Lung (tissue), 16 donors: Measurements from ENCODE around the gene ULK3. TPM values are rescaled to one million over a fixed set of nuclear protein-coding genes. Genes with fewer than 3 reads are reported as not detected.

Source experiments
- ATAC-seq: fragments of 200-7000 bp; cut with Tn5 transposase; one replicate; pipeline ENCODE4 v1.9.1; 2020; ENCODE audit warnings: moderate number of reproducible peaks; ENCODE audit not compliant: insufficient read depth, low FRiP score
- DNase-seq, 3 donors: peaks; one replicate each; pipeline ENCODE4 v3.0.0-alpha.2; 2013 to 2017
- H3K27ac ChIP-seq, 2 donors: one replicate each; pipeline ENCODE4 v1.5.1; 2013; ENCODE audit warnings: mild to moderate bottlenecking in 2 of 2, moderate library complexity in 2 of 2, control low read depth in 1 of 2, inconsistent platforms in 1 of 2, low read depth in 1 of 2, low read length in 1 of 2
- H3K27me3 ChIP-seq, 3 donors: one replicate each; pipeline ENCODE4 v1.5.1; 2013; ENCODE audit warnings: low read length in 2 of 3; ENCODE audit not compliant: control insufficient read depth in 3 of 3, insufficient read depth in 3 of 3
- H3K36me3 ChIP-seq, 4 donors: one replicate each; pipeline ENCODE4 v1.5.1; 2013; ENCODE audit warnings: low read length in 4 of 4, mild to moderate bottlenecking in 1 of 4, moderate library complexity in 1 of 4; ENCODE audit not compliant: control insufficient read depth in 4 of 4, insufficient read depth in 4 of 4
- H3K4me1 ChIP-seq, 5 donors: one replicate each; pipeline ENCODE4 v1.5.1; 2013; ENCODE audit warnings: low read length in 5 of 5, mild to moderate bottlenecking in 2 of 5, moderate library complexity in 1 of 5; ENCODE audit not compliant: control insufficient read depth in 5 of 5, insufficient read depth in 5 of 5
- H3K4me3 ChIP-seq: one replicate; pipeline ENCODE4 v1.5.1; 2013; ENCODE audit warnings: mild to moderate bottlenecking, control low read depth, moderate library complexity
- H3K9ac ChIP-seq, 2 donors: one replicate each; pipeline ENCODE4 v1.5.1; 2013; ENCODE audit warnings: low read length in 2 of 2, control low read depth in 1 of 2; ENCODE audit not compliant: insufficient read depth in 1 of 2
- H3K9me3 ChIP-seq, 4 donors: one replicate each; pipeline ENCODE4 v1.5.1; 2013; ENCODE audit warnings: low read length in 3 of 4, mild to moderate bottlenecking in 1 of 4, moderate library complexity in 1 of 4; ENCODE audit not compliant: control insufficient read depth in 4 of 4, insufficient read depth in 3 of 4
- WGBS, 2 donors: extraction: QIAGEN DNeasy Blood & Tissue Kit; methylation state at CpG; one replicate each; pipeline ENCODE4 v1.1.7; 2013; 5-methylcytosine and 5-hydroxymethylcytosine counted together
- long read RNA-seq, 5 donors: transcript quantifications; one replicate each; lab custom pipeline, GENCODE V29; 2026
- polyA plus RNA-seq, 2 donors: library from polyadenylated mRNA; stranded (reverse); fragments of 200-250 nt; gene quantifications; one replicate each; pipeline ENCODE4 v1.2.1, GENCODE V29; 2013
- total RNA-seq, 2 donors: library from RNA; depleted of rRNA in 1 of 2; stranded (reverse); fragments of >200 nt in 1 of 2; gene quantifications; one replicate each; pipeline ENCODE4 v1.2.1, GENCODE V29; 2014 to 2021
- TF ChIP-seq, protein P1 (sequence below): IDR thresholded peaks from 2 replicates; pipeline ENCODE4 v1.5.1; 2012; ENCODE audit warnings: mild to moderate bottlenecking; ENCODE audit errors: control extremely low read depth, extremely low read depth
- donor health status: control.
- donor health status: control.
- donor health status: Bipolar disorder and iron deficiency.
- donor health status: healthy.
- donor health status: DM: yes; HTN: yes; CAD: no.

ULK3 gene, protein sequence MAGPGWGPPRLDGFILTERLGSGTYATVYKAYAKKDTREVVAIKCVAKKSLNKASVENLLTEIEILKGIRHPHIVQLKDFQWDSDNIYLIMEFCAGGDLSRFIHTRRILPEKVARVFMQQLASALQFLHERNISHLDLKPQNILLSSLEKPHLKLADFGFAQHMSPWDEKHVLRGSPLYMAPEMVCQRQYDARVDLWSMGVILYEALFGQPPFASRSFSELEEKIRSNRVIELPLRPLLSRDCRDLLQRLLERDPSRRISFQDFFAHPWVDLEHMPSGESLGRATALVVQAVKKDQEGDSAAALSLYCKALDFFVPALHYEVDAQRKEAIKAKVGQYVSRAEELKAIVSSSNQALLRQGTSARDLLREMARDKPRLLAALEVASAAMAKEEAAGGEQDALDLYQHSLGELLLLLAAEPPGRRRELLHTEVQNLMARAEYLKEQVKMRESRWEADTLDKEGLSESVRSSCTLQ
- total RNA-seq: 10 to 100 TPM; 20.6 to 46.8 TPM
- polyA plus RNA-seq: 10 to 100 TPM; 30.6 to 54.5 TPM
- long read RNA-seq, donor 1, partial matches to known transcripts: 0 of 6 reads
- long read RNA-seq, donor 1, other reads (novel, unspliced or antisense): 0 of 6 reads
- long read RNA-seq, donor 2, partial matches to known transcripts: 0 of 2 reads
- long read RNA-seq, donor 2, other reads (novel, unspliced or antisense): 0 of 2 reads
- long read RNA-seq, donor 3, partial matches to known transcripts: 0 of 4 reads
- long read RNA-seq, donor 3, other reads (novel, unspliced or antisense): 0 of 4 reads
- long read RNA-seq, donor 4, partial matches to known transcripts: 0 of 2 reads
- long read RNA-seq, donor 4, other reads (novel, unspliced or antisense): 0 of 2 reads
- long read RNA-seq, donor 5, partial matches to known transcripts: 0 of 3 reads
- long read RNA-seq, donor 5, other reads (novel, unspliced or antisense): 0 of 3 reads

DNA sequence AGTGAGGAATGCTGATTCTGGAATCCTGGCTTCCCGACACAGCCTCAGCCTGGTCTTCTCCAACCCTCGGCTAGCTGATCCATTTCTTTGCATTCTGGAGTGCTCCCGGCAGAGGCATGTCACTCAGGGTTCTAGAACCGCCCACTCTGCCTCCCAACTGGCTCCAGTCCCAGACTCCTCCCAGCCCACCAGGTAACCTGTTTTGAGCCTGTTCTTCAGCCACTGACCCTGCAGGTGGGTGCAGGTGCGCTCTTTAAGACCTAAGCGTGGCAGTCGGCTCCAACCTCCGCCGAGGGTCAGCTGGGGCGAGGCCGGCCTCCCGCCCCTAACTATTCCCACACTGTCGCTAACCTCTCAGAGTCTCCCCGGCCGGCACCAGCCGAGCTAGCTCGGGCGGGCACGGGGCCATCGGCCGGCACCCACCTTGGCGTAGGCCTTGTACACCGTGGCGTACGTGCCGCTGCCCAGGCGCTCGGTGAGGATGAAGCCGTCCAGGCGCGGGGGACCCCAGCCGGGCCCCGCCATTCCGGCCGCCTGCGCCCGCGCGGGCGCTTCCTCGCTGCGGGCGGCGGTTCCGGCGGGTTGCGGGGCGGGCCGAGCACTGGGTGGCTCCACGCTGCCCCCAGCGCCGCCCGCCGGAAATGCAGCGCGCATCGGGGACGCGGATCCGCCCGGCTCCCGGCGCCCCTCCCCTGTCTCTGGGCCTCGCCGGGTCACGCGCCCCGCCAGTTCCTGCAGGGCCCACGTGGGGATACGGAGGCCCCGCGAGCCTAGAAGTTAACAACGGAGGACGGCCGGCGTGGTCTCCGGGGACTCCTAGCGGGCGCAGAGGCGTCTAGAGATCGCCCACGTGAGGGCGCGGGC lies at the start of gene ULK3:
Gene ULK3, minus strand, starts transcription at position 576 of the 864 bp plus-strand sequence. Its CDS starts 51 bp downstream, at position 525.
- DNase-seq (peak; percentile 91 to 94 (median 93)), ATAC-seq (peak; percentile 95)
- WGBS, 2 donors: 0 to 1% methylated on average over 70 to 84 of the region's 84 CpGs
- Histone ChIP-seq H3K27ac (peak within 1 kb of the TSS; percentile 87 to 91), H3K36me3 (peaks cover 0 to 32% (median 5%) of the 10 kb centered on the region in 4 donors), H3K4me3 (peak within 1 kb of the TSS; percentile 84), H3K9ac (peak within 1 kb of the TSS in 1 of 2 donors; percentile 27), H3K4me1 (peaks cover 0 to 15% (median 0%) of the 10 kb centered on the region in 5 donors), H3K27me3 (no peaks in the 10 kb centered on the region), H3K9me3 (no peaks in the 10 kb centered on the region)
- TF ChIP-seq, protein P1, sequence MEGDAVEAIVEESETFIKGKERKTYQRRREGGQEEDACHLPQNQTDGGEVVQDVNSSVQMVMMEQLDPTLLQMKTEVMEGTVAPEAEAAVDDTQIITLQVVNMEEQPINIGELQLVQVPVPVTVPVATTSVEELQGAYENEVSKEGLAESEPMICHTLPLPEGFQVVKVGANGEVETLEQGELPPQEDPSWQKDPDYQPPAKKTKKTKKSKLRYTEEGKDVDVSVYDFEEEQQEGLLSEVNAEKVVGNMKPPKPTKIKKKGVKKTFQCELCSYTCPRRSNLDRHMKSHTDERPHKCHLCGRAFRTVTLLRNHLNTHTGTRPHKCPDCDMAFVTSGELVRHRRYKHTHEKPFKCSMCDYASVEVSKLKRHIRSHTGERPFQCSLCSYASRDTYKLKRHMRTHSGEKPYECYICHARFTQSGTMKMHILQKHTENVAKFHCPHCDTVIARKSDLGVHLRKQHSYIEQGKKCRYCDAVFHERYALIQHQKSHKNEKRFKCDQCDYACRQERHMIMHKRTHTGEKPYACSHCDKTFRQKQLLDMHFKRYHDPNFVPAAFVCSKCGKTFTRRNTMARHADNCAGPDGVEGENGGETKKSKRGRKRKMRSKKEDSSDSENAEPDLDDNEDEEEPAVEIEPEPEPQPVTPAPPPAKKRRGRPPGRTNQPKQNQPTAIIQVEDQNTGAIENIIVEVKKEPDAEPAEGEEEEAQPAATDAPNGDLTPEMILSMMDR: peak; percentile 56

DNA sequence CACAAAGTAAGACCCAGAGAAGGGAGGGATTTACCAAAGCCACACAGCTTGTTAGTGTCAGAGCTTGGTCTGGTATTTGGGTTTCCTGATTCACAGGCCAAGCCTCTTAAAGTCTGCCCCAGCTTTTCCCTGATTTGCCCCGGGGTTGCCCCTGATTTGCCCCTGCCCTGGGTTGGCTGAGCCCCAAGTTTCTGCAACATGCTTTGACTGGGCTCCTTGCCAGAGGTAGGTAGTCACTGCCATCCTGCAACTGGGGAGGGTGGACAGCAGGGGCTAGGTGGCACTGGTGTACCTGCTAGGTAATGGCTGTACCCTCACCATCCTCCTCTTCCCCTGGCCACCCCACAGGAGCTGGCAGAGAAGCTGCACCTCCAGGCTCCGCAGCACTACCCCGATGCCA lies 49.4 kb upstream of the ULK3 start:
- whole genome bisulfite sequencing, 2 donors: 85% methylated on average over 3 of the region's 3 CpGs
- Histone ChIP-seq H3K4me3 (no peak overlapping the region), H3K27ac (no peak overlapping the region), H3K36me3 (peaks cover 0 to 17% (median 12%) of the 10 kb centered on the region in 4 donors), H3K9me3 (no peaks in the 10 kb centered on the region), H3K9ac (no peak overlapping the region), H3K27me3 (no peaks in the 10 kb centered on the region), H3K4me1 (peaks cover 0 to 17% (median 8%) of the 10 kb centered on the region in 5 donors)
- TF ChIP-seq, protein P1: no peak
- DNase-seq (no peak), ATAC-seq (no peak)

DNA sequence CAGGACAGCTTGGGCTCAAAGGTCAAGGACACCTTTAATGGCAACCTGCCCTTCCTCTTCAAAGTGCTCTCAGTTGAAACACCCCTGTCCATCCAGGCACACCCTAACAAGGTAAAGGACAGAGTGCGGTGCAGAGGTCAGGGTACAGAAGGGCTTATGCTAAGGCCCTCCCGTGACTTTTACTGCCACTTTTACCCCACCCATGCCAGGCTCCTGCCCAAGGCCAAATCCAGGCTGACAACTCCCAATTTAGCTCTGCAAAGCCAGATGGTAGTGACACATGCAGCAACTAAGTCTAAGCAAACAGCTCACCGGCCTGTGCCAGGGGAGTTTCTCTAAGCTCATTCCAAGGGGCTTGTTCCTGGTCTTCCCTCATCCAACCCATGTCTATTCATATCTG lies 48.5 kb upstream of the ULK3 start:
- no peak for ATAC-seq
- H3K4me1 ChIP-seq: peaks cover 0 to 17% (median 6%) of the 10 kb centered on the region in 5 donors
- H3K36me3 ChIP-seq: peaks cover 0 to 17% (median 11%) of the 10 kb centered on the region in 4 donors
- H3K27ac ChIP-seq: no peak overlapping the region
- TF ChIP-seq, protein P1: no peak
- no peaks in the 10 kb centered on the region for H3K27me3 ChIP-seq
- WGBS, 2 donors: 93 to 95% methylated on average over 3 of the region's 3 CpGs
- H3K9me3 ChIP-seq: no peaks in the 10 kb centered on the region
- H3K9ac ChIP-seq: no peak overlapping the region
- no peak for DNase-seq
- H3K4me3 ChIP-seq: no peak overlapping the region
